ENCODE data around the gene AIPL1.

The AIPL1 gene

GRCh38 chr17:6422654-6423241 is 12.2 kb downstream of the AIPL1 start:
- no peak for DNase-seq

GRCh38 chr17:6421700-6422604 is 13.0 kb downstream of the AIPL1 start:
- peak; percentile 92 for DNase-seq
- TF ChIP-seq CTCF (IDR thresholded peaks at IDR 0.05): peak; percentile 84
- H3K36me3 Mint-ChIP-seq (ENCODE audit: low read depth): no peaks in the 10 kb centered on the region
- no peak overlapping the region for H3K4me3 Mint-ChIP-seq
- peaks cover 1% of the 10 kb centered on the region for H3K4me1 Mint-ChIP-seq
- H3K9me3 Mint-ChIP-seq: no peaks in the 10 kb centered on the region
- peaks cover 40% of the 10 kb centered on the region for H3K27me3 Mint-ChIP-seq (ENCODE audit: low read depth, poor library complexity)
- H3K27ac Mint-ChIP-seq: no peak overlapping the region

More at GRCh38 chr17:6422654-6423241, 12.2 kb downstream of the AIPL1 start:
- Mint-ChIP-seq H3K4me3 (no peak overlapping the region), H3K27ac (no peak overlapping the region), H3K9me3 (no peaks in the 10 kb centered on the region), H3K27me3 (ENCODE audit: low read depth, poor library complexity) (peaks cover 37% of the 10 kb centered on the region), H3K36me3 (ENCODE audit: low read depth) (no peaks in the 10 kb centered on the region), H3K4me1 (peaks cover 8% of the 10 kb centered on the region)
- TF ChIP-seq CTCF (IDR thresholded peaks at IDR 0.05): no peak

- peak; percentile 34 for TF ChIP-seq CTCF (IDR thresholded peaks at IDR 0.05)
- peaks cover 41% of the 10 kb centered on the region for H3K27me3 Mint-ChIP-seq (ENCODE audit: low read depth, poor library complexity)
- no peaks in the 10 kb centered on the region for H3K36me3 Mint-ChIP-seq (ENCODE audit: low read depth)
- no peaks in the 10 kb centered on the region for H3K9me3 Mint-ChIP-seq
- H3K4me1 Mint-ChIP-seq: no peaks in the 10 kb centered on the region
- DNase-seq: peak; percentile 56
- H3K4me3 Mint-ChIP-seq: no peak overlapping the region
- no peak overlapping the region for H3K27ac Mint-ChIP-seq
These were observed 14.7 kb downstream of the AIPL1 start for GRCh38 chr17:6420173-6420641.

- Mint-ChIP-seq H3K9me3 (no peaks in the 10 kb centered on the region), H3K27ac (no peak overlapping the region), H3K4me1 (no peaks in the 10 kb centered on the region), H3K27me3 (ENCODE audit: low read depth, poor library complexity) (peaks cover 42% of the 10 kb centered on the region), H3K4me3 (no peak overlapping the region), H3K36me3 (ENCODE audit: low read depth) (no peaks in the 10 kb centered on the region)
- no peak for DNase-seq
- no peak for TF ChIP-seq CTCF (IDR thresholded peaks at IDR 0.05)
These were observed 19.3 kb downstream of the AIPL1 start for GRCh38 chr17:6415616-6416015.

DNA sequence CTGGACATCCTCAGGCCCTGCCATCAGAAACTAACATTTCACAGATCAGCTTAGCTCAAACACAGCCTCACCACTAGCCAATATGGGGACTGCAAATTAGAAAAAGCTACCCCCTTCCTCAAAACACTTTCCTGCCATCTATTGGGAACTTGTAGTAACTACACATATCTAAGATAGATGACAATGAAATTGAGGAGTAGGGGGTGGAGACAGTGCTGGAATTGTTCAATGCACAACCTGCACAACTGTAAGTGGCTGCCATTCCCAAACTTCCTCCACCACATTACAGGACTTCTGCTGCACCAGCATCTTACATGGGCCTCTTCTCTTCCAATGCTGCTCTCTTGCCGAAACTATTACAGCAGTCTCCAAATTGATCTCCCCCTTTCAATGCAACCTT is 21.9 kb downstream of the AIPL1 start:
- no peaks in the 10 kb centered on the region for H3K4me1 Mint-ChIP-seq
- peaks cover 35% of the 10 kb centered on the region for H3K27me3 Mint-ChIP-seq (ENCODE audit: low read depth, poor library complexity)
- peak; percentile 43 for TF ChIP-seq CTCF (IDR thresholded peaks at IDR 0.05)
- no peak for DNase-seq
- no peak overlapping the region for H3K27ac Mint-ChIP-seq
- H3K4me3 Mint-ChIP-seq: no peak overlapping the region
- H3K36me3 Mint-ChIP-seq (ENCODE audit: low read depth): no peaks in the 10 kb centered on the region
- no peaks in the 10 kb centered on the region for H3K9me3 Mint-ChIP-seq
